K562 (cell line): ENCODE results near the gene DLAT. TPM values are rescaled to one million over a fixed set of nuclear protein-coding genes. Genes with fewer than 3 reads are reported as not detected.

Experiments
- DDX20 ChIP-seq: fragments of 450-650 bp; IDR thresholded peaks from 2 replicates; pipeline ENCODE4 v1.6.1; 2016; ENCODE audit warnings: missing genetic modification characterization, low read depth, mild to moderate bottlenecking, missing compliant biosample characterization, moderate library complexity
- KLF6 ChIP-seq: fragments of 250-450 bp; sonication (Bioruptor Pico); IDR thresholded peaks from 2 replicates; pipeline ENCODE4 v1.4.0; 2020; ENCODE audit warnings: mild to moderate bottlenecking, moderate library complexity, borderline replicate concordance
- MYBL2 ChIP-seq, 2 experiments: fragments of 450-650 bp in 1 of 2; sonication (generic) in 1 of 2; formaldehyde crosslinking in 1 of 2; IDR thresholded peaks; 2 replicates each; pipeline versions ENCODE4 v1.6.1 to v1.8.1; 2017 to 2022; ENCODE audit warnings: borderline replicate concordance in 1 of 2, inconsistent platforms in 1 of 2, low read depth in 1 of 2, mild to moderate bottlenecking in 1 of 2, missing genetic modification reagents in 1 of 2, moderate library complexity in 1 of 2
- POLR2B ChIP-seq: fragments of 450-650 bp; IDR thresholded peaks from 2 replicates; pipeline ENCODE4 v1.6.1; 2018; ENCODE audit warnings: low read depth; ENCODE audit not compliant: partially characterized antibody
- ZNF165 ChIP-seq: fragments of 250-450 bp; sonication (Bioruptor Pico); IDR thresholded peaks from 2 replicates; pipeline ENCODE4 v1.4.0; 2020; ENCODE audit warnings: borderline replicate concordance
- ZNF57 ChIP-seq: fragments of 450-650 bp; formaldehyde crosslinking; IDR thresholded peaks from 2 replicates; pipeline ENCODE4 v1.4.0; 2020; ENCODE audit warnings: mild to moderate bottlenecking, moderate library complexity
- polyA plus RNA-seq, 8 experiments: library from polyadenylated mRNA; depleted of rRNA in 4 of 8; stranded (reverse) in 5 of 8; unstranded in 3 of 8; fragments of >200 nt; fragmentation: Nextera tagmentation in 2 of 8; fragmentation: Illumina TruSeq in 1 of 8; extraction: Ambion mirVana in 2 of 8; extraction: Trizol in 1 of 8; gene quantifications; 2 replicates each; pipeline versions ENCODE4 v1.2.1 to v1.2.3, GENCODE V29; 2011 to 2014; ENCODE audit warnings: inconsistent platforms in 1 of 8, missing spikeins in 1 of 8
- total RNA-seq, 7 experiments: library from RNA; depleted of rRNA in 6 of 7; stranded (reverse); fragments of >200 nt in 6 of 7; fragmentation: Illumina TruSeq in 2 of 7; extraction: Trizol in 2 of 7; gene quantifications; 2 replicates each; pipeline versions ENCODE4 v1.2.1 to v1.2.3, GENCODE V29; 2011 to 2021; ENCODE audit warnings: low replicate concordance in 1 of 7
- TF ChIP-seq, protein P1 (sequence below): fragments of 450-650 bp; IDR thresholded peaks from 2 replicates; pipeline ENCODE4 v1.6.1; 2016; ENCODE audit warnings: mild to moderate bottlenecking
- TF ChIP-seq, protein P2 (sequence below): fragments of 250-450 bp; sonication (Bioruptor Pico); IDR thresholded peaks from 2 replicates; pipeline ENCODE4 v1.4.0; 2020; ENCODE audit warnings: mild to moderate bottlenecking, moderate library complexity
- TF ChIP-seq, protein P3 (sequence below), 2 experiments: fragments of 450-650 bp in 1 of 2; IDR thresholded peaks; 2 replicates each; pipeline ENCODE4 v1.6.1; 2011 to 2017; ENCODE audit warnings: low read depth in 2 of 2, antibody characterized with exemption in 1 of 2, borderline replicate concordance in 1 of 2, low read length in 1 of 2, mild to moderate bottlenecking in 1 of 2, mixed read lengths in 1 of 2; ENCODE audit not compliant: control insufficient read depth in 1 of 2
- TF ChIP-seq, protein P4 (sequence below): fragments of 450-650 bp; IDR thresholded peaks from 2 replicates; pipeline ENCODE4 v1.6.1; 2017; ENCODE audit warnings: antibody characterized with exemption, mild to moderate bottlenecking
- TF ChIP-seq, protein P5 (sequence below): sonication (generic); formaldehyde crosslinking; IDR thresholded peaks from 2 replicates; pipeline ENCODE4 v1.8.1; 2023; ENCODE audit warnings: mild to moderate bottlenecking, missing genetic modification reagents, moderate library complexity
- TF ChIP-seq, protein P6 (sequence below): fragments of 450-650 bp; IDR thresholded peaks from 2 replicates; pipeline ENCODE4 v1.6.1; 2016; ENCODE audit warnings: low read depth, mild to moderate bottlenecking, moderate library complexity

DLAT gene
- total and polyA plus RNA-seq, 9 of the 15 experiments (the other 6 are each of a cell fraction or from before 2014, with no cell fraction given), result 41.7 to 152 (median 105) TPM

DNA sequence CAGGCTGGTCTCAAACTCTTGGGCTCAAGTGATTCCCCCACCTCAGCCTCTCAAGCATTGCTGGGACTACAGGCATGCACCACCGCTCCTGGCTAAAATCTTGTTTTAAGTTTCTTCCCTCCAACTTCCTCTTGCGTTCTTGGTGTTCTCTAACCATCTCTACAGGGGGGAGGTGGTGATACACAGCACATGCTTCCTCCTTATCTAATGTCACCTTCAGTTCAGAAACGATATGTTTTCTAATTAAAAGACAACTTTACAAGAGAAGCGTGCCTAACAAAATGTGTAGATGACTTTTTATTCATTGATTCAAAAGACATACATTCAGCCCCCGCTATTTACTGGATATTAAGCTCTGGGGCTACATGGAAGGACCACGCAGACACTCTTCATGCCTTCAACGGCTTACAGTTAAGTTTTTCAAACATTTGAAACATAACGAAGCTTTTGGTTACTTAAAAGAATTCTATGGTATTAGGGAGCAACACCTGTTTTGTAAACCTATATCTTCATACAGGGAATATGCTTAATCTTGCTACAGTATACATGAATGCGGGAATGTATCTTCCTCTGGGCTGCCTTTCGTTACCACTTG is 933 bp upstream of the DLAT start (continued):
- TF ChIP-seq, protein P1, sequence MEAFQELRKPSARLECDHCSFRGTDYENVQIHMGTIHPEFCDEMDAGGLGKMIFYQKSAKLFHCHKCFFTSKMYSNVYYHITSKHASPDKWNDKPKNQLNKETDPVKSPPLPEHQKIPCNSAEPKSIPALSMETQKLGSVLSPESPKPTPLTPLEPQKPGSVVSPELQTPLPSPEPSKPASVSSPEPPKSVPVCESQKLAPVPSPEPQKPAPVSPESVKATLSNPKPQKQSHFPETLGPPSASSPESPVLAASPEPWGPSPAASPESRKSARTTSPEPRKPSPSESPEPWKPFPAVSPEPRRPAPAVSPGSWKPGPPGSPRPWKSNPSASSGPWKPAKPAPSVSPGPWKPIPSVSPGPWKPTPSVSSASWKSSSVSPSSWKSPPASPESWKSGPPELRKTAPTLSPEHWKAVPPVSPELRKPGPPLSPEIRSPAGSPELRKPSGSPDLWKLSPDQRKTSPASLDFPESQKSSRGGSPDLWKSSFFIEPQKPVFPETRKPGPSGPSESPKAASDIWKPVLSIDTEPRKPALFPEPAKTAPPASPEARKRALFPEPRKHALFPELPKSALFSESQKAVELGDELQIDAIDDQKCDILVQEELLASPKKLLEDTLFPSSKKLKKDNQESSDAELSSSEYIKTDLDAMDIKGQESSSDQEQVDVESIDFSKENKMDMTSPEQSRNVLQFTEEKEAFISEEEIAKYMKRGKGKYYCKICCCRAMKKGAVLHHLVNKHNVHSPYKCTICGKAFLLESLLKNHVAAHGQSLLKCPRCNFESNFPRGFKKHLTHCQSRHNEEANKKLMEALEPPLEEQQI, result 0 out of 2 replicates have a peak, but pooled peaks have one; percentile 44
- TF ChIP-seq, protein P2, sequence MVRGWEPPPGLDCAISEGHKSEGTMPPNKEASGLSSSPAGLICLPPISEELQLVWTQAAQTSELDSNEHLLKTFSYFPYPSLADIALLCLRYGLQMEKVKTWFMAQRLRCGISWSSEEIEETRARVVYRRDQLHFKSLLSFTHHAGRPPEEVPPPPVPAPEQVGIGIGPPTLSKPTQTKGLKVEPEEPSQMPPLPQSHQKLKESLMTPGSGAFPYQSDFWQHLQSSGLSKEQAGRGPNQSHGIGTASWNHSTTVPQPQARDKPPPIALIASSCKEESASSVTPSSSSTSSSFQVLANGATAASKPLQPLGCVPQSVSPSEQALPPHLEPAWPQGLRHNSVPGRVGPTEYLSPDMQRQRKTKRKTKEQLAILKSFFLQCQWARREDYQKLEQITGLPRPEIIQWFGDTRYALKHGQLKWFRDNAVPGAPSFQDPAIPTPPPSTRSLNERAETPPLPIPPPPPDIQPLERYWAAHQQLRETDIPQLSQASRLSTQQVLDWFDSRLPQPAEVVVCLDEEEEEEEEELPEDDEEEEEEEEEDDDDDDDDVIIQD (CRISPR knock-in tag), result no peak
- TF ChIP-seq, protein P3, sequence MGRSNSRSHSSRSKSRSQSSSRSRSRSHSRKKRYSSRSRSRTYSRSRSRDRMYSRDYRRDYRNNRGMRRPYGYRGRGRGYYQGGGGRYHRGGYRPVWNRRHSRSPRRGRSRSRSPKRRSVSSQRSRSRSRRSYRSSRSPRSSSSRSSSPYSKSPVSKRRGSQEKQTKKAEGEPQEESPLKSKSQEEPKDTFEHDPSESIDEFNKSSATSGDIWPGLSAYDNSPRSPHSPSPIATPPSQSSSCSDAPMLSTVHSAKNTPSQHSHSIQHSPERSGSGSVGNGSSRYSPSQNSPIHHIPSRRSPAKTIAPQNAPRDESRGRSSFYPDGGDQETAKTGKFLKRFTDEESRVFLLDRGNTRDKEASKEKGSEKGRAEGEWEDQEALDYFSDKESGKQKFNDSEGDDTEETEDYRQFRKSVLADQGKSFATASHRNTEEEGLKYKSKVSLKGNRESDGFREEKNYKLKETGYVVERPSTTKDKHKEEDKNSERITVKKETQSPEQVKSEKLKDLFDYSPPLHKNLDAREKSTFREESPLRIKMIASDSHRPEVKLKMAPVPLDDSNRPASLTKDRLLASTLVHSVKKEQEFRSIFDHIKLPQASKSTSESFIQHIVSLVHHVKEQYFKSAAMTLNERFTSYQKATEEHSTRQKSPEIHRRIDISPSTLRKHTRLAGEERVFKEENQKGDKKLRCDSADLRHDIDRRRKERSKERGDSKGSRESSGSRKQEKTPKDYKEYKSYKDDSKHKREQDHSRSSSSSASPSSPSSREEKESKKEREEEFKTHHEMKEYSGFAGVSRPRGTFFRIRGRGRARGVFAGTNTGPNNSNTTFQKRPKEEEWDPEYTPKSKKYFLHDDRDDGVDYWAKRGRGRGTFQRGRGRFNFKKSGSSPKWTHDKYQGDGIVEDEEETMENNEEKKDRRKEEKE (IDR thresholded peaks at IDR 0.05; ENCODE audit: borderline replicate concordance in 1 of 2, control insufficient read depth in 1 of 2, low read depth in 2 of 2, low read length in 1 of 2), result no peak
- TF ChIP-seq ZNF165 (CRISPR knock-in tag) (no peak), KLF6 (CRISPR knock-in tag) (no peak), MYBL2 (IDR thresholded peaks at IDR 0.05; ENCODE audit: low read depth) (peak; percentile 86), MYBL2 (CRISPR knock-in tag; IDR thresholded peaks at IDR 0.05; ENCODE audit: borderline replicate concordance) (no peak), POLR2B (no peak), DDX20 (no peak), ZNF57 (CRISPR knock-in tag) (no peak)
- TF ChIP-seq, protein P4, sequence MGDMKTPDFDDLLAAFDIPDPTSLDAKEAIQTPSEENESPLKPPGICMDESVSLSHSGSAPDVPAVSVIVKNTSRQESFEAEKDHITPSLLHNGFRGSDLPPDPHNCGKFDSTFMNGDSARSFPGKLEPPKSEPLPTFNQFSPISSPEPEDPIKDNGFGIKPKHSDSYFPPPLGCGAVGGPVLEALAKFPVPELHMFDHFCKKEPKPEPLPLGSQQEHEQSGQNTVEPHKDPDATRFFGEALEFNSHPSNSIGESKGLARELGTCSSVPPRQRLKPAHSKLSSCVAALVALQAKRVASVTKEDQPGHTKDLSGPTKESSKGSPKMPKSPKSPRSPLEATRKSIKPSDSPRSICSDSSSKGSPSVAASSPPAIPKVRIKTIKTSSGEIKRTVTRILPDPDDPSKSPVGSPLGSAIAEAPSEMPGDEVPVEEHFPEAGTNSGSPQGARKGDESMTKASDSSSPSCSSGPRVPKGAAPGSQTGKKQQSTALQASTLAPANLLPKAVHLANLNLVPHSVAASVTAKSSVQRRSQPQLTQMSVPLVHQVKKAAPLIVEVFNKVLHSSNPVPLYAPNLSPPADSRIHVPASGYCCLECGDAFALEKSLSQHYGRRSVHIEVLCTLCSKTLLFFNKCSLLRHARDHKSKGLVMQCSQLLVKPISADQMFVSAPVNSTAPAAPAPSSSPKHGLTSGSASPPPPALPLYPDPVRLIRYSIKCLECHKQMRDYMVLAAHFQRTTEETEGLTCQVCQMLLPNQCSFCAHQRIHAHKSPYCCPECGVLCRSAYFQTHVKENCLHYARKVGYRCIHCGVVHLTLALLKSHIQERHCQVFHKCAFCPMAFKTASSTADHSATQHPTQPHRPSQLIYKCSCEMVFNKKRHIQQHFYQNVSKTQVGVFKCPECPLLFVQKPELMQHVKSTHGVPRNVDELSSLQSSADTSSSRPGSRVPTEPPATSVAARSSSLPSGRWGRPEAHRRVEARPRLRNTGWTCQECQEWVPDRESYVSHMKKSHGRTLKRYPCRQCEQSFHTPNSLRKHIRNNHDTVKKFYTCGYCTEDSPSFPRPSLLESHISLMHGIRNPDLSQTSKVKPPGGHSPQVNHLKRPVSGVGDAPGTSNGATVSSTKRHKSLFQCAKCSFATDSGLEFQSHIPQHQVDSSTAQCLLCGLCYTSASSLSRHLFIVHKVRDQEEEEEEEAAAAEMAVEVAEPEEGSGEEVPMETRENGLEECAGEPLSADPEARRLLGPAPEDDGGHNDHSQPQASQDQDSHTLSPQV, result peak; percentile 75
- TF ChIP-seq, protein P5, sequence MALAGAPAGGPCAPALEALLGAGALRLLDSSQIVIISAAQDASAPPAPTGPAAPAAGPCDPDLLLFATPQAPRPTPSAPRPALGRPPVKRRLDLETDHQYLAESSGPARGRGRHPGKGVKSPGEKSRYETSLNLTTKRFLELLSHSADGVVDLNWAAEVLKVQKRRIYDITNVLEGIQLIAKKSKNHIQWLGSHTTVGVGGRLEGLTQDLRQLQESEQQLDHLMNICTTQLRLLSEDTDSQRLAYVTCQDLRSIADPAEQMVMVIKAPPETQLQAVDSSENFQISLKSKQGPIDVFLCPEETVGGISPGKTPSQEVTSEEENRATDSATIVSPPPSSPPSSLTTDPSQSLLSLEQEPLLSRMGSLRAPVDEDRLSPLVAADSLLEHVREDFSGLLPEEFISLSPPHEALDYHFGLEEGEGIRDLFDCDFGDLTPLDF (CRISPR knock-in tag), result no peak
- TF ChIP-seq, protein P6, sequence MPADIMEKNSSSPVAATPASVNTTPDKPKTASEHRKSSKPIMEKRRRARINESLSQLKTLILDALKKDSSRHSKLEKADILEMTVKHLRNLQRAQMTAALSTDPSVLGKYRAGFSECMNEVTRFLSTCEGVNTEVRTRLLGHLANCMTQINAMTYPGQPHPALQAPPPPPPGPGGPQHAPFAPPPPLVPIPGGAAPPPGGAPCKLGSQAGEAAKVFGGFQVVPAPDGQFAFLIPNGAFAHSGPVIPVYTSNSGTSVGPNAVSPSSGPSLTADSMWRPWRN, result no peak
